Endodermal cell (in vitro differentiated cells): ENCODE data around the gene ADARB1. TPM values are rescaled to one million over a fixed set of nuclear protein-coding genes. Genes with fewer than 3 reads are reported as not detected.

Experiments used
- DNase-seq: peaks from one replicate; pipeline ENCODE4 v3.0.0-alpha.2; 2017
- H3K27ac ChIP-seq: 2 replicates; pipeline ENCODE4 v1.5.1; 2013; ENCODE audit warnings: mild to moderate bottlenecking, low read depth, low read length, moderate library complexity
- H3K27me3 ChIP-seq: 2 replicates; pipeline ENCODE4 v1.6.1; 2013; ENCODE audit warnings: mild to moderate bottlenecking, low read length, moderate library complexity; ENCODE audit not compliant: insufficient read depth, control insufficient read depth, poor library complexity, severe bottlenecking
- H3K36me3 ChIP-seq: 2 replicates; pipeline ENCODE4 v1.7.0; 2013; ENCODE audit warnings: mild to moderate bottlenecking, low read length, moderate library complexity; ENCODE audit not compliant: control insufficient read depth, insufficient read depth
- H3K4me1 ChIP-seq: one replicate; pipeline ENCODE4 v1.7.0; 2013; ENCODE audit warnings: low read length; ENCODE audit not compliant: control insufficient read depth, insufficient read depth
- H3K4me3 ChIP-seq: 2 replicates; pipeline ENCODE4 v1.5.1; 2013; ENCODE audit warnings: mild to moderate bottlenecking, low read length, moderate library complexity
- H3K9ac ChIP-seq: 2 replicates; pipeline ENCODE4 v1.6.1; 2013; ENCODE audit warnings: mild to moderate bottlenecking, low read length, moderate library complexity; ENCODE audit not compliant: poor library complexity, severe bottlenecking; ENCODE audit errors: extremely low read depth
- H3K9me3 ChIP-seq: 2 replicates; pipeline ENCODE4 v1.6.1; 2013; ENCODE audit warnings: mild to moderate bottlenecking, low read length, moderate library complexity; ENCODE audit not compliant: control insufficient read depth
- H3K27ac Mint-ChIP-seq: 2 replicates; pipeline ENCODE4 v1.8.0; 2020; ENCODE audit warnings: mixed read lengths
- H3K27me3 Mint-ChIP-seq: 2 replicates; pipeline ENCODE4 v1.8.0; 2021; ENCODE audit warnings: mild to moderate bottlenecking, mixed read lengths; ENCODE audit not compliant: insufficient read depth
- H3K36me3 Mint-ChIP-seq: 2 replicates; pipeline ENCODE4 v1.8.0; 2020; ENCODE audit warnings: low read depth, mixed read lengths
- H3K4me1 Mint-ChIP-seq: 2 replicates; pipeline ENCODE4 v1.8.0; 2020; ENCODE audit warnings: mixed read lengths
- H3K4me3 Mint-ChIP-seq: 2 replicates; pipeline ENCODE4 v1.8.0; 2020; ENCODE audit warnings: mild to moderate bottlenecking, moderate library complexity, mixed read lengths
- H3K9me3 Mint-ChIP-seq: 2 replicates; pipeline ENCODE4 v1.8.0; 2020; ENCODE audit warnings: mild to moderate bottlenecking, mixed read lengths
- WGBS, 2 experiments: methylation state at CpG; one replicate each; pipeline versions ENCODE4 v1.1.5 to v1.1.7; 2013; ENCODE audit warnings: missing lambda C conversion rate in 2 of 2, mixed read lengths in 1 of 2; ENCODE audit not compliant: insufficient coverage in 1 of 2, insufficient read length in 1 of 2; 5-methylcytosine and 5-hydroxymethylcytosine counted together
- total RNA-seq, 2 donors: library from RNA; stranded (reverse); fragmentation: NEBNext Ultra II Directional in 1 of 2; extraction: Animal tissue kit (Norgen Biotek cat#: 25700) in 1 of 2; gene quantifications; 2 replicates in 1 of 2; 3 replicates in 1 of 2; pipeline ENCODE4 v1.2.1, GENCODE V29; 2021
- TF ChIP-seq, protein P1 (sequence below): fragments of 200-600 bp; sonication (generic); conservative IDR thresholded peaks from 2 replicates; pipeline ENCODE4 v1.5.0; 2021; ENCODE audit warnings: antibody characterized with exemption, mild to moderate bottlenecking

Gene ADARB1
- total RNA-seq, 2 donors from 2014 or later: 11.5 to 20.1 TPM

DNA sequence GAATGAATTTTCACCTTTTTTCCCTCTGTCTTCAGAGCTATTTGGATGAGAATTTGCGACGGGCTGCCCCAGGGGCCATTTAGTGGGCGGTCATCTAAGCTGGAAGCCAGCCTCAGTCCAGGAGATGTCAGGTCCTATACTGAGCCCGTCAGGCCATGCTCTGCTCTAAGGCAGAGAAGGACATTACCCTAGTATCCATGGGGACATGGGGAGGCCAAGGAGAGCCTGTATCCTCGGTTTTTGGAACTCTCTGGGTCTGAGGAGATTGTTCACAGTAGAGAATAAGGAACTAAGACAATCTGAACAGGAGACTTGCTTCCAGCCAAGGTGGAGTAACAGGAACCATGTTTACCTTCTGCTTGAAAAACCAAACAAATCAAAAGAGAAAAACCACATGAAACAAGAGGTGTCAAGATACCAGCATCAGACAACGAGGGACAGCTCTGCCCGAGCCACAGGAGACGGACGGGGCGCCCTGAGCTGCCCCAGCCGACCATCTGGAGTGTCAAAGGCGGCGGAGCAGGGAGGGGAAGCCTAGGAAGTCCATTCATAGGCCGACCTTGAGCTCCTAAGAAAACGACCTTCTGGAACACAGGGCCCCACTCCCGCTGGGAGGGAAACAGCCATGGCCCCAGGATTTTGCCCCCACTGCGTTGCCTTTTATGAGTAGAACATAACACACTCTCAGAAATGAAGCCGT is 20.0 kb upstream of the ADARB1 start:
- no peaks in the 10 kb centered on the region for H3K4me1 ChIP-seq
- Mint-ChIP-seq H3K9me3 (no peaks in the 10 kb centered on the region), H3K4me3 (no peak overlapping the region), H3K36me3 (no peaks in the 10 kb centered on the region), H3K4me1 (peaks cover 22% of the 10 kb centered on the region), H3K27ac (no peak overlapping the region), H3K27me3 (peaks cover 1% of the 10 kb centered on the region)
- H3K27ac ChIP-seq: no peak overlapping the region
- H3K9me3 ChIP-seq: no peaks in the 10 kb centered on the region
- no peak overlapping the region for H3K9ac ChIP-seq
- TF ChIP-seq, protein P1, sequence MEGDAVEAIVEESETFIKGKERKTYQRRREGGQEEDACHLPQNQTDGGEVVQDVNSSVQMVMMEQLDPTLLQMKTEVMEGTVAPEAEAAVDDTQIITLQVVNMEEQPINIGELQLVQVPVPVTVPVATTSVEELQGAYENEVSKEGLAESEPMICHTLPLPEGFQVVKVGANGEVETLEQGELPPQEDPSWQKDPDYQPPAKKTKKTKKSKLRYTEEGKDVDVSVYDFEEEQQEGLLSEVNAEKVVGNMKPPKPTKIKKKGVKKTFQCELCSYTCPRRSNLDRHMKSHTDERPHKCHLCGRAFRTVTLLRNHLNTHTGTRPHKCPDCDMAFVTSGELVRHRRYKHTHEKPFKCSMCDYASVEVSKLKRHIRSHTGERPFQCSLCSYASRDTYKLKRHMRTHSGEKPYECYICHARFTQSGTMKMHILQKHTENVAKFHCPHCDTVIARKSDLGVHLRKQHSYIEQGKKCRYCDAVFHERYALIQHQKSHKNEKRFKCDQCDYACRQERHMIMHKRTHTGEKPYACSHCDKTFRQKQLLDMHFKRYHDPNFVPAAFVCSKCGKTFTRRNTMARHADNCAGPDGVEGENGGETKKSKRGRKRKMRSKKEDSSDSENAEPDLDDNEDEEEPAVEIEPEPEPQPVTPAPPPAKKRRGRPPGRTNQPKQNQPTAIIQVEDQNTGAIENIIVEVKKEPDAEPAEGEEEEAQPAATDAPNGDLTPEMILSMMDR: no peak
- H3K4me3 ChIP-seq: no peak overlapping the region
- no peaks in the 10 kb centered on the region for H3K36me3 ChIP-seq
- H3K27me3 ChIP-seq: no peaks in the 10 kb centered on the region
- 79 to 90% methylated on average over 12 to 18 of the region's 18 CpGs for WGBS, 2 experiments
- no peak for DNase-seq

DNA sequence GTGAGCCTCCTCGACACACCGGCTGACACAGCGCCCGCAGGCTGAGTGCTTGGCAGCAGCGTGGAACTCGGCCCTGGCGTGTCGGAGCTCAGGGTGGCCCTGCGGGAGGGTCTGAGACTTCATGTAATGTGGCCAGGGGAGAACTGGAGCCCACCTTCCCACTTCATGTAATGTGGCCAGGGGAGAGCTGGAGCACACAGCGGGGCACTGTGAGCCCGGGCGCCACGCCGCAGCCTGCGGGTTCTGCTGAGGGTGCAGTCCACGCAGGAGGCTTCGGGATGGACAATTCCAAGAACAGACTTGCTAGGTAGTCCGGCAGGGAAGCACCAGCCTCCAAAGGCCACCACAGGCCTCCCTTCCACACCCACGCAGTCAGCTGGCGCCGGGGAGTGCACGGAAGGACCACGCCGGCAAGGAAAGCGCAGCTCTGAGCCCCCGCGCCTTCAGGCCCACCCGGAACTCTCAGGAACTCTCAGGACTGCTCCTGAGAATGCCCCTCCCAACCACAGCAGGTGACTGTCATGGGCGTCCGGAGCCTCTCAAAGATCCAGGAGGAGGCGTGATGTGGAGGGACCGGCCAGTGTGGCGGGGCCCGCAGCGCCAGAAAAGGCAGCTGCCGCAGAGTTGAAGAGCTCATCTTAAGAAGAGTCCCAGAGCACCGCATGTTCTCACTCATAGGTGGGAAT is 19.3 kb upstream of the ADARB1 start:
- Histone ChIP-seq H3K27me3 (no peaks in the 10 kb centered on the region), H3K9ac (no peak overlapping the region), H3K4me1 (no peaks in the 10 kb centered on the region), H3K36me3 (no peaks in the 10 kb centered on the region), H3K4me3 (no peak overlapping the region), H3K27ac (no peak overlapping the region), H3K9me3 (no peaks in the 10 kb centered on the region)
- H3K9me3 Mint-ChIP-seq: no peaks in the 10 kb centered on the region
- H3K27ac Mint-ChIP-seq: no peak overlapping the region
- WGBS, 2 experiments: 95 to 98% methylated on average over 18 to 37 of the region's 37 CpGs
- TF ChIP-seq, protein P1: no peak
- H3K4me1 Mint-ChIP-seq: peaks cover 22% of the 10 kb centered on the region
- H3K4me3 Mint-ChIP-seq: no peak overlapping the region
- peaks cover 1% of the 10 kb centered on the region for H3K27me3 Mint-ChIP-seq
- DNase-seq: no peak
- no peaks in the 10 kb centered on the region for H3K36me3 Mint-ChIP-seq

DNA sequence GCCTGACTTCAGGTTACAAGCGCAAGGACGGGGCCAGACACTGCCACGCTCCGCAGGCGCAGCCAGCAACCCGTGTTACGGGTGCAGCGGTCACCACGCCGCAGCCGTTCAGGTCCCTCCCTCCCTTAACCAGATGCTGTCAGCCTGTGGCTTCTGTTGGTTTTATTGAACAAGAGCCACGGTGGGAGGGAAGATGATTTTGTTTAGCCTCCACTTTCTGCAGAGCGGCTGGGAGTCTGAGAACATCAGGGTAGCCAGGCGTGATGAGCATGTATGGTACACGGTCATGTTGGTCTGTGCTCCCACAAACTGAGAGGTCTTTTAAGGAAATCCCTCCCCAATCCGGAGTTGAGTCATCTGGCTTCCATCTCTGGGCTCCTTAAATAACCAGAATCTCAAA is 18.5 kb upstream of the ADARB1 start:
- Histone ChIP-seq H3K27ac (no peak overlapping the region), H3K4me1 (no peaks in the 10 kb centered on the region), H3K9me3 (no peaks in the 10 kb centered on the region), H3K27me3 (no peaks in the 10 kb centered on the region), H3K9ac (no peak overlapping the region), H3K36me3 (no peaks in the 10 kb centered on the region), H3K4me3 (no peak overlapping the region)
- H3K4me3 Mint-ChIP-seq: no peak overlapping the region
- no peak overlapping the region for H3K27ac Mint-ChIP-seq
- no peaks in the 10 kb centered on the region for H3K36me3 Mint-ChIP-seq
- DNase-seq: no peak
- no peaks in the 10 kb centered on the region for H3K9me3 Mint-ChIP-seq
- peaks cover 18% of the 10 kb centered on the region for H3K4me1 Mint-ChIP-seq
- peaks cover 1% of the 10 kb centered on the region for H3K27me3 Mint-ChIP-seq
- TF ChIP-seq, protein P1: no peak
- 93 to 95% methylated on average over 12 to 16 of the region's 16 CpGs for WGBS, 2 experiments
